NCI-H2227 (cell line): ENCODE data around the gene ATN1.
"Not testable (repeated sequence)": the region's sequence is repeated elsewhere in the genome, so short reads cannot be mapped to it uniquely, and the experiment has no call there.

Source experiments
- DNase-seq: peaks from one replicate; lab custom pipeline; 2025; ENCODE audit not compliant: unreplicated experiment; lab: John Stamatoyannopoulos, UW

The ATN1 gene, protein sequence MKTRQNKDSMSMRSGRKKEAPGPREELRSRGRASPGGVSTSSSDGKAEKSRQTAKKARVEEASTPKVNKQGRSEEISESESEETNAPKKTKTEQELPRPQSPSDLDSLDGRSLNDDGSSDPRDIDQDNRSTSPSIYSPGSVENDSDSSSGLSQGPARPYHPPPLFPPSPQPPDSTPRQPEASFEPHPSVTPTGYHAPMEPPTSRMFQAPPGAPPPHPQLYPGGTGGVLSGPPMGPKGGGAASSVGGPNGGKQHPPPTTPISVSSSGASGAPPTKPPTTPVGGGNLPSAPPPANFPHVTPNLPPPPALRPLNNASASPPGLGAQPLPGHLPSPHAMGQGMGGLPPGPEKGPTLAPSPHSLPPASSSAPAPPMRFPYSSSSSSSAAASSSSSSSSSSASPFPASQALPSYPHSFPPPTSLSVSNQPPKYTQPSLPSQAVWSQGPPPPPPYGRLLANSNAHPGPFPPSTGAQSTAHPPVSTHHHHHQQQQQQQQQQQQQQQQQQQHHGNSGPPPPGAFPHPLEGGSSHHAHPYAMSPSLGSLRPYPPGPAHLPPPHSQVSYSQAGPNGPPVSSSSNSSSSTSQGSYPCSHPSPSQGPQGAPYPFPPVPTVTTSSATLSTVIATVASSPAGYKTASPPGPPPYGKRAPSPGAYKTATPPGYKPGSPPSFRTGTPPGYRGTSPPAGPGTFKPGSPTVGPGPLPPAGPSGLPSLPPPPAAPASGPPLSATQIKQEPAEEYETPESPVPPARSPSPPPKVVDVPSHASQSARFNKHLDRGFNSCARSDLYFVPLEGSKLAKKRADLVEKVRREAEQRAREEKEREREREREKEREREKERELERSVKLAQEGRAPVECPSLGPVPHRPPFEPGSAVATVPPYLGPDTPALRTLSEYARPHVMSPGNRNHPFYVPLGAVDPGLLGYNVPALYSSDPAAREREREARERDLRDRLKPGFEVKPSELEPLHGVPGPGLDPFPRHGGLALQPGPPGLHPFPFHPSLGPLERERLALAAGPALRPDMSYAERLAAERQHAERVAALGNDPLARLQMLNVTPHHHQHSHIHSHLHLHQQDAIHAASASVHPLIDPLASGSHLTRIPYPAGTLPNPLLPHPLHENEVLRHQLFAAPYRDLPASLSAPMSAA (N-terminal part only)

GRCh38 chr12:6927379-6928021 is at the start of gene ATN1:
ATN1 (plus strand) TSS chr12:6927959; CDS start chr12:6934002, 6,043 bp downstream.
- DNase-seq = peak; percentile 74

DNA sequence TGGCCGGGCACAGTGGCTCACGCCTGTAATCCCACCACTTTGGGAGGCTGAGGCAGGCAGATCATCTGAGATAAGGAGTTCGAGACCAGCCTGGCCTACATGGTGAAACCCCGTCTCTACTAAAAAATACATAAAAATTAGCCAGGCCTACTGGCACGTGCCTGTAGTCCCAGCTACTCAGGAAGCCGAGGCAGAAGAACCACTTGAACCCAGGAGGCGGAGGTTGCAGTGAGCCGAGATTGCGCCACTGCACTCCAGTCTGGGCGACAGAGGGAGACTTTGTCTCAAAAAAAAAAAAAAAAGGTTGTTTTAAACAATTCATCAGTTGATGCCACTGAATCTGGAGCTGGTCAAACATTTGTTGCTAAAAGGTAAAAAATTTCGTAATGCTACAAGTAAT is 47.9 kb upstream of the ATN1 start:
- DNase-seq = not testable (repeated sequence)

DNA sequence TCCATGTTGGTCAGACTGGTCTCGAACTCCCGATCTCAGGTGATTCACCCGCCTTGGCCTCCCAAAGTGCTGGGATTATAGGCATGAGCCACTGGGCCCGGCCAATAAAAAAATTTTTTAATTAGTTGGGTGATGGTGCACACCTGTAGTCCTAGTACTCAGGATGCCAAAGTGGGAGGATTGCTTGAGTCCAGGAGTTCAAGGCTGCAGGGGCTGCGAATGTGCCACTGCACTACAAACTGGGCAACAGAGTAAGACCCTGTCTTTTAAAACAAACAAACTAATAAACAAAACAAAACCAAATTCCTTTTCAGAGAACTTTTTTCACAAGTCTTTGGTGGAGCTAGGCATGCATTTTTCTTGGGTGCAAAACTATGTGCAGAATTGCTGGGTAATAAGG is 44.5 kb upstream of the ATN1 start:
- no peak for DNase-seq

DNA sequence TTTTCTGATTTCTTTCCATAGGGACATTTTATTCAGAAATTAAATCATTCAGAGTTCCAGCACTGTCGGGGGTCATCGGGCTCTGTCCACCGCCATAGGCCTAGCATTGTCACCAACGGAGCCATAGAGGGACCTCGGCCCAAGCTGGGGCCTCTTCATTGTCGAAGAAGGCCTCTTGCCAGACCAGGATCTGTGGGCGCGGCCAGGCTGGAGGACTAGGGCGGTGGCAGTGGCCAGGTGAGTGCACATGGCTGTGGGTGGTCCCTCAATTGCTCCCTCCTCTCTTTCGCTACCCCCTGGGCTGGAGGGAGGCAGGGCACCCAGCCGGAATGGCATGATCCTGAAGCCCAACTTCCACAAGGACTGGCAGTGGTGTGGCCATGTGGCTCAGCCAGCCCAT is 44.1 kb upstream of the ATN1 start:
- no peak for DNase-seq

DNA sequence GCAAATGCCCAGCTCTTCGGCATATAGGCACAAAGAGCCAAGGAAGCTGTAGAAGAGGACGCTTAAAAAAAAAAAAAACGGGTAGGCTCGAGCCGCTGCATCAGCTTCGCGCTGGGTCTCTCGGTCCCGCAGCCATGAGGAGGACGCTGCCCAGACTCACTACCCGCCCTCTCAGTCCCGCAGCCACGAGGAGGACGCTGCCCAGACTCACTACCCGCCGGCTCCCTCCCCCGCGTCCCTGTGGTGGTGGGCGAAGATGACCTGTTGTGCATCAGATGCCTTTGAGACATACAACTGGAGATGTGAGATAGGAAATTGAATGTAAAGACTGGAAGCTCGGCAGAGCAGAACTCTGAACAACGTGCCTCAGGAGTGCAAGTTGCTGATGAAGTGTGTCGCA is 43.2 kb upstream of the ATN1 start:
- no peak for DNase-seq

GRCh38 chr12:6886206-6886999 is 41.4 kb upstream of the ATN1 start:
- DNase-seq = not testable (repeated sequence)

DNA sequence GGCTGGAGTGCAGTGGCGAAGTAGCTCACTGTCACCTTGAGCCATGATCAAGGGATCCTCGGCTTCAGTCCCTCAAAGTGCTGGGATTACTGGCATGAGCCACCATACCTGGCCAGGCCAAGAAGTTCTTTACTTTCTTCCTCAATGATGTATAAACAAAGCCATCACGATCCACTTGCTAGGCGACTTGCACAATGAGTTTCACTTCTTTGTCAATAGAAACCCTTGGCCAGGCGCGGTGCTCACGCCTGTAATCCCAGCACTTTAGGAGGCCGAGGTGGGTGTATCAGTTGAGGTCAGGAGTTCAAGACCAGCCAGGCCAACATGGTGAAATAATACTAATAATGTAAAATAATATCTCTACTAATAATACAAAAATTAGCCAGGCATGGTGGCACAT is 40.3 kb upstream of the ATN1 start:
- DNase-seq = no peak

- DNase-seq = no peak
Observed at GRCh38 chr12:6888360-6888759, 39.4 kb upstream of the ATN1 start.

- DNase-seq = not testable (repeated sequence)
Observed at GRCh38 chr12:6888794-6889193, 39.0 kb upstream of the ATN1 start.

- not testable (repeated sequence) for DNase-seq
Observed at GRCh38 chr12:6889775-6890573, 37.8 kb upstream of the ATN1 start.

DNA sequence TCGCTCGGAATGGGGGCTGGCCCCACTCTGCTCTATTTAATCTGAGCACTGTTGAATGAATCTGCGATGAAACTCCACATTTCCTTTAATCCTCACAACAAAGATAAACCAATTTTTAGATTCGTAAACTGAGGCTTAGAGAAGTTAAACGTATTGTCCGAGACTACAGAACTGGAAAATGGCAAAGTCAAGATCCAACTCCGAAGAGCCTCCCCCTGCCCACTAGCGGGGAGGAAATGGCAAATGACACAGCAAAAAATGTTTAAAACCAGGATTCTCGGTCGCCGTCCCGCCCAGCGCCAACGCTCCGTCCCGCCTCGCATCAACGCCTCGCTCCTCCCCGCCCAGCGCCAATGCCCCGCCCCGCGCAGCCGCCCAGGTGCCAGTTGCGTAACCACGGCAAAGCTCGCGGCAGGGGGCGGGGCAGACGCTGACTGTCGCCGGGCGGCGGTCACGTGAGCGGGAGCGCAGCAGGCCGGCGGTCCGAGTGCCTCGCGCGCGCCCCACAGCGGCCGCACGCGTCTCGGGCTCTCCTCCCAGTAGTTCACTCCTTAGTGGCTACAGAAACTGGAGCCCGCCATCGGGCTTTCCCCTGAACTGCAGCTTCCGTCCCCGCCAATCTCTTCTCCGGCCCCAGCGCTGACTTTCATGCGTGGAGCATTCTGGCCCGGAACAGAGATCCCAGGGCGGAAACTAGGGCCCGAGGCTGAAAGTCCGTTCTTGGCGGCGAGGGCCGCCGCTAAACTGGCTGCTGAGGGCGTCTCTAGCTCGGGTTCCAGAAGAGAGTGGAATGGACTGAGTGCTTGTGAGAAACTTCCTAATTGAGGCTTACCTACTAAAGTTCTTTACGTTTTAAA is 36.7 kb upstream of the ATN1 start:
- DNase-seq = peak; percentile 97

DNA sequence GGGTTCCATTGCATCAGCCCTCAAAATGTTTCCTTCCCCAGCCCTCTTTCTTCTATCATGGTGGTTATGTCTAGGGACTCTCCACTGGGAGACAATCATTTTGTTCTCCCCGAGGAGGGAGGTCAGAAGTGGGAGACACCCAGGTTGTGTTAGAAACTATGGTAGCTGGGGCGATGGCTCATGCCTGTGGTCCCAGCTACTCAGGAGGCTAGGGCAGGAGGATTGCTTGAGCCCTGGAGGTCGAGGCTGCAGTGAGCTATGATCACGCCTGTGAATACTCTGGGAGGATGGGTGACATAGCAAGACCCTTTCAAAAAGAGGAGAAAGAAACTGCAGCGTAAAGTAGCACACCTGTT is 36.1 kb upstream of the ATN1 start:
- DNase-seq = no peak

DNA sequence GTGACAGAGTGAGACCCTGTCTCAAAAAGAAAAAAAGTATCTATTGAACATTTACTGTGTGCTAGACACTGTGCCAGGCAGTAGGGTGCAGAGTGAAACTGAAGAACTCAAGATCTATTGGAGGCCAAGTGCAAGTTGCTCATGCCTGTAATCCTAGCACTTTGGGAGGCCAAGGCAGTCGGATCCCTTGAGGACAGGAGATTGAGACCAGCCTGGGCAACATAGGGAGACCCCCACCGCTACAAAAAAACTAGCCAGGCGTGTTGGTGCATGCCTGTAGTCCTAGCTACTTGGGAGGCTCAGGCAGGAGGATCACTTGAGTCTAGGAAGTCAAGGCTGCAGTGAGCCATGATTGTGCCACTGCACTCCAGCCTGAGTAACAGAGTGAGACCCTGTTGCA is 35.1 kb upstream of the ATN1 start:
- DNase-seq = not testable (repeated sequence)

DNA sequence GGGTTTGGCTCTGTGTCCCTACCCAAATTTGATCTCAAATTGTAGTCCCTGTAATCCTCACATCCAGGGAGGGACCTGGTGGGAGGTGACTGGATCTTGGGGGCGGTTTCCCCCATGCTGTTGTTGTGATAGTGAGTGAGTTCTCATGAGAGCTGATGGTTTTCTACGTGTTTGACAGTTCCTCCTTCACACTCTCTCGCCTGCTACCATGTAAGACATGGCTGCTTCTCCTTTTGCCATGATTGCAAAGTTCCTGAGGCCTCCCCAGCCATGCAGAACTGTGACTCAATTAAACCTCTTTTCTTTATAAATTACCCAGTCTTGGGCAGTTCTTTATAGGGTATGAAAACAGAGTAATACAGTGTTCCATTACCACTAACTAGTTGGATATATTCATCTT is 33.4 kb upstream of the ATN1 start:
- no peak for DNase-seq

- no peak for DNase-seq
Observed at GRCh38 chr12:6896846-6897435, 30.8 kb upstream of the ATN1 start.

DNA sequence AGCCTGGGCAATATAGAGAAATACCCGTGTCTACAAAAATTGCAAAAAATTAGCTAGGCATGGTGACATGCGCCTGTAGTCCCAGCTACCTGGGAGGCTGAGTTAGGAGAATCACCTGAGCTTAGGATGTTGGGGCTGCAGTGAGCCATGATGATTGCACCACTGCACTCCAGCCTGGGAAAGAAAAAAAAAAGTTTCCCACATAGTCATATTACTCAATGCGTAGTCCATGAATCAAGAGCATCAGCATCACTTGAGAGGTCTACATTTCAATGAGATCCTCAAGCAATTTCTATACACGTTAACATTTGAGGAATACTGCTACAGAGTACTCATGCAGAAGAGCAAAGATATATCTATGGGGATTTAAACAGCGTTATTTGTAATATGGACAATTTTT is 28.3 kb upstream of the ATN1 start:
- no peak for DNase-seq

GRCh38 chr12:6899837-6900519 is 27.8 kb upstream of the ATN1 start:
- DNase-seq = no peak

GRCh38 chr12:6902448-6902847 is 25.3 kb upstream of the ATN1 start:
- no peak for DNase-seq
